Hindlimb muscle (tissue), 1 donor: ENCODE results near the gene RSRC1. TPM values are rescaled to one million over a fixed set of nuclear protein-coding genes. Genes with fewer than 3 reads are reported as not detected.
"Not testable (repeated sequence)": the region's sequence is repeated elsewhere in the genome, so short reads cannot be mapped to it uniquely, and the experiment has no call there.

ENCODE experiments used
- DNase-seq: peaks from one replicate; pipeline ENCODE4 v3.0.0-alpha.2; 2013
- polyA plus RNA-seq: library from polyadenylated mRNA; unstranded; fragments of 120-200 nt; gene quantifications from one replicate; pipeline ENCODE4 v1.2.1, GENCODE V29; 2013; ENCODE audit not compliant: insufficient read length

The RSRC1 gene
- polyA plus RNA-seq, 1 donor = 19.9 TPM

DNA sequence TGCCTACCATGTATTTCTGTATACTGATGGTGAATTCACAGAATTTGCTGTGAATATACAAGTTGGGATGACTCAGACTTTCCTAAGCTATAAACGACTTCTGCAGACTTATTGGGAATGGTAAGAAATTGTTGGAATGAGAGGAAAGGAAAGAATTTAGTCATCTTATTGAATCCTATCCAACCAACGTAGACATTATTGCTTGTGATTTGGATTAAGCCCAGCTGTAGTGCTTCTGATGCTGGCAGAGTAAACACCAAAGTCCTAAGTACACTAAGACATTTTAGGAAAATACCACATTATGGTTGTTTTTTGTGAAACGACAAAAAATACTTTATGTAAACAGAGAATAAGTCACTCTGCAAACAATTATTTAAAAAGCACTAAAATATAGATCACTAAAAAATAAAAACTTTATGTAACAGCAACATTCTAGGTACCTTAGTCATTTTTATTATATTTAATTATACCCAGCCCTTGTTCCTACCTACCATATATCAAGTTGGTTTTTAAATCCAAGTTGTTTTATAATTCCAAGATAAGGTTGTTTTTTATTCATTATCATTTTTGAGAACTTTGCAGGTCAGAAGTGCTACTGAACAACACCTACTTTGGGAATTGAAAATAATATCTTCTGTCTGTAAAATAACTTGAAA, 361.9 kb downstream of the RSRC1 start:
- DNase-seq = peak; percentile 77

DNA sequence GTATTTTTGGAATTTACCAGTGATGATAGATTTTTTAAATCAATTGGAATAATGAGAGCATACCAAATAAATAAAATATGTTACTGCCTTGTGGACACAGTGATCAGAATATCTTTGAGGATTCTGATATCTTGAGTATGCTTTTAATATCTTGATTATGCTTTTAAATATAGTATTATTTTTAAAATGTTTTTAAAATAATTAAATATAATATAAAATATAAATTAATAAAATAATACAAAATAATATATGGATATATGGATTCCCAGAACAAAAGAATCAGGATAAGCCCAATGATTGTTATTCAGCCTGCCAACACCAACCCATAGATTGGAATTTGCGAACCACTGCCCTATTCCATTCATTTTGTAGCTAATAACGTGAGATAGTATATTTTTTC, 369.2 kb downstream of the RSRC1 start:
- DNase-seq = no peak

DNA sequence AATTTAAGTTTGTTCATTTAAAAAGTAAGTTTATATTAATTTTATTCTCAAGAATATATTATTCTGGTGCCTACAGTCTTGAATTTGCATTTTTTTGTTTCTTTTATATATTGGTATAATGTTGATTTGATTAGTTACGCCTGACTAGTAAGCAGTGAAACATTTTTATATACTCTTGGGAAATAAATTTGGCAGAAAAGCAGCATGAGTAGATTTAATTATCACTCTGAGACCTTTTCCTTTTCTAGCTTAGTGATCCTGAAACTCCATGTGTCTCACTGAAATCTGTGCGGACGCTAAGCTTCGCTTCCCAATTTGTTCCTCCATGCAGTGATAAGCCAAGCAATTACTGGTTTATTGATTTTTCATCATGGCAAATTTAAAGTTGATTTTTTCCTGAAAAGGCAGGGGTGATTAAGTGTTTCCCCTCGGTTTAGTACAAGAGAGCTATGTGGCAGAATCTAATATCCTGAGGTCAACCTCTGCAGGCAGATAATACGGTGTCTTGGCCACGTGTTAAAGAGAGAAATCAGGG, 373.9 kb downstream of the RSRC1 start:
- DNase-seq = no peak

DNA sequence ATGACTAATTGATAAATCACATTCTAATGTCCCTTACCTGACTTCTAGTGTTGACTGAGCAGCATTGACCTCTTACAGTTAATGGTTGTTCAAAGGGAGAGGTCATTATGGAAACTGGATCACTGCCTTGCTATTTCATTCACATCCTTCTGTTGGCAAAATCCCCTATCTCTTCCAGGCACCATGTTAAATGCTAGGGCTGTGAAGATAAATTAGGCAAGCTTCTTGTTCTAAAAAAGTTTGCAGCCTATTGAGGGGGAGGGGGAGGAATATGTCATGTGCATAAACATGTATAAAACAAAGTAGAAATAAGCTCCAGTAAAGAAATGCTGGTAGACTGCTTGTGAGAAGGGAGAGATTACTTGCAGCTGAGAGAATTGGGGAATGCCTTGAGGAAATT, 376.3 kb downstream of the RSRC1 start:
- no peak for DNase-seq

DNA sequence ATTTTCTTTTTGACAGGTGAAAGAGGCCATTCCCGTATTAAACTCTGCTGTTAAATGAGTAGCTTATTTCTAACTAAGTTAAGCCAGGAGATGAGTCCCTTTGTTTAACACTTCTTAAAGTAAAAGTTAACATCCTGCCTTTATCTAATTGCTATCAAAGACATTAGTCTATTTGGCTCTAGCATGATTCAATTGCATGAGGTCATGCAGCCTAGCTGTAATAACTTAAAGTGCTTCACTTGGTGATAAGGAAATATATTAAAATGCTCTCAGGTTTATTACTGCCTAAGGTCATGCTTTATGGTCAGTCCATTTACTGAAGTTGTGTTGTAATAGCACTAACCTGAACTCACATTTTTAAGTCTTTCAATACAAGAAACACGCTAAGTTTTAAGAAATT, 378.8 kb downstream of the RSRC1 start:
- no peak for DNase-seq

DNA sequence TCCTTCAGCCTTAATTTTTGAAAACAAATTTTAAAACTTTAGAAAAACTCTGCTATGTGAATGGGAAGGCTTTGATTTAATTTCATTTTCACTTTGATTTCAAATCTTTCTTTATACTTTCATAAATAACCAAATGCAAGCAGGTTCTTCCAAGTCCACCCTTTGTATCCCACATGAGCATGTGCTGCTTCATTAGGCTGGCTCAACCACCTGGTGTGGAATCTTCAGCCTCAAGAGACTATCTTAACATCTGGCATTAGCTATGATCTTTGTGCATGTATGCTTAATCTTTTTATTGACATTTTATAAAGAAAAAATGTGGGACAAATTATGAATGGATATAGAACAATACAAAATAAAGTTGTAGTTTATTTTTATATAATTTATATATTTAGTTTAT, 379.3 kb downstream of the RSRC1 start:
- no peak for DNase-seq

DNA sequence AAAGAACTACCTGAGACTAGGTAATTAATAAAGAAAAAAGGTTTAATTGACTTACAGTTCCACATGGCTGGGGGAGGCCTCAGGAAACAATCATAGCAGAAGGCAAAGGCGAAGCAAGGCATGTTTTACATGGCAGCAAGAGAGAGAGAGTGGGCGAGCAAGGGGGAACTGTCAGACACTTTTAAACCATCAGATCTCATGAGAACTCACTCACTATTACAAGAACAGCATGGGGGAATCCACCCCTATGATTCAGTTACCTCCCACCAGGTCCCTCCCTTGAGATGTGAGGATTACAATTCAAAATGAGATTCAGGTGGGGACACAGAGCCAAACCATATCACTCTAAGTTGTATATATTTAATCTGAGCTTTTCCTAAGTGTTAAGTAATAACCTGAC, 382.1 kb downstream of the RSRC1 start:
- no peak for DNase-seq

DNA sequence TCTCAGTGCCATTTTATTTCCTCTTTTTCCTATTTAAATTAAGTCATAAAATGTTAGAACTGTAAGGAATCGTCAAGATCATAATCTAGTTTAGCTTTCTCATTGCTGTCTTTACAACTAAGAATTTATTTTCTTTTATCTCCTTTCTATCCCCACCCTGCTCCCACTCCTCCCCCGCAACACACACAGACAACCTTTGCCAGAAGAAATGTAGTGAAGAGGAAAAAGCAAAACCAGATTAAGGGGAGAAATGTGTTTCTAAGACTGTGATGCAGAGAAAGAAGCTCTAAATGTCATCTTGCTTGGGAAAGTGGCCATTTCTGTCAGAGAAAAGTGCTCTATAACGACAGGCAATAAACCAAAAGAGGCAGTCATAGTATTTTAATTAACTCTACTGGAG, 382.8 kb downstream of the RSRC1 start:
- no peak for DNase-seq

DNA sequence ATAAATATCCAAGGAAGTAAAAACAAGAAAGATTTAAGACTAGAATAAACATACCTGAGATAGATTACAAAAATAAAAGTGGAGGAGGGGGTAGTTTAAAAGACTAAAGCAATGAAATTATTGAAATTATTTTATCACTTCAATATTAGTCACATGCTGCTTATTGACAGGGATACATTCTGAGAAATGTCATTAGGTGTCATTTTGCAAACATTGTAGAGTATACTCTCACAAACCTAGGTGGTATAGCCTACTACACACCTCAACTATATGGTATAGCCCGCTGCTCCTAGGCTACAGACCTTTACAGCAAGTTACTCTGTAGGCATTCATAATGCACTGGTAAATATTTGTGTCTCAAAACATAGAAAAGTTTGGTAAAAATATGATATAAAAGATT, 384.0 kb downstream of the RSRC1 start:
- DNase-seq = no peak

DNA sequence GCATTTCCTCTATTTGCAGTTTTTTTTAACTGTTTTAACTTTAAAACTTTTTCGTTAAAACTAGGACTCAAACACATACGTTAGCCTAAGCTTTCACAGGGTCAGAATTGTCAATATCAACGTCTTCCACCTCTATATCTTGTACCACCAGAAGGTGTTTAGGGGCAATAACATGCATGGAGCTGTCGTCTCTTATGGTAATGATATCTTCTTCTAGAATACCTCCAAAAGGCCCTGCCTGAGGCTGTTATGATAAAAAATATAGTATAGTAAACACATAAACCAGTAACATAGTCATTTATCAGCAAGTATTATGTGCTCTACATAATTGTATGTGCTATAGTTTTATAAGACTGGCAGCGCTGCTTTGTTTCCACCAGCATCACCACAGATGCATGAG, 384.8 kb downstream of the RSRC1 start:
- DNase-seq = no peak

DNA sequence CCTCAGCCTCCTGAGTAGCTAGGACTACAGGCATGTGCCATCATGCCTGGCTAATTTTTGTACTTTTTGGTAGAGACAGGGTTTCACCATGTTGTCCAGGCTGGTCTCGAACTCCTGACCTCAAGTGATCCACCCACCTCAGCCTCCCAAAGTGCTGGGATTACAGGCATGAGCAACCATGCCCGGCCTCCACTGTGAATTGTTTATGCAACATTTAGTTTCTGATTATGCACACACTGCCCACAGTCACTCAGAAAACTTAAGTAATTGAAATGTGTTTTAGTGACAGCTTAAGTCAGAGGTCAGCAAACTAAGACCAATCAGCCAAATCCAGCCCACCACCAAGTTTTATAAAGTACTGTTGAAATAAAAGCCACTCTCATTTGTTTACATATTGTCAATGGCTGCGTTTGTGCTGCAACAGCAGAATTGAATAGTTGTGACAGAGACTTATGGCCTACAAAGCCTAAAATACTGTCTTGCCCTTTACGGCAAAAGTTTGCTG, 385.6 kb downstream of the RSRC1 start:
- not testable (repeated sequence) for DNase-seq

DNA sequence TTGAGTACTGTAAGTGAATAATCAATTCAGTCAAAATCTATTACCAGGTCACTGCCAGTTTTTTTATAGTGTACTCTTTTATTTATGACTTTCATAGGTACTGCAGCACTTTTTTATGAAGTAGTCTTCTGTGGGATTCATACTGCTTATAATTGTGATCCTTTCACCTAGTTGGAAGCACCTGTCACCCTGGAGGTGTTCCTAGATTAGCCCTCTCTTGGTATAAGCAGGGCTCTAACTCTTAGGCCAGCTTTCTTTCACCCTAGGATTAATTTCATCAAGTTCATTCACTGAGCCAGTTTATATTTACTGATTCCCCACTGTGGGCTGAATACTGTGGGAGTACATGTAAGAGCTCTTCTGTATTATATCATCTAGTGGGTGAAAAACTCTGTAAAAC, 395.2 kb downstream of the RSRC1 start:
- DNase-seq = no peak

DNA sequence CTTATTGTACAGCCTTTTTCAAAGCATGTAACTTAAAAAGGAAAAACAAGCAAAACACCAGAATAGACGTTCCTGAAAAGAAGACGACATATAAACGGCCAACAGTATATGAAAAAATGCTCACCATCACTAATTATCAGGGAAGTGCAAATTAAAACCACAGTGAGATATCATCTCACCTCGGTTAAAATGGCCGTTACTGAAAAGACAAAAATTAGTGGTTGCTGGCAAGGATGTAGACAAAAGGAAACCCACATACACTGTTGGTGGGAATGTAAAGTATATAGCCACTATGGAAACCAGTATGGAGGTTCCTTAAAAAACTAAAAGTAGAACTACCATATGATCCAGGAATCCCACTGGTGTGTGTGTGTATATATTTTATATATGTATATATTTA, 396.6 kb downstream of the RSRC1 start:
- no peak for DNase-seq

DNA sequence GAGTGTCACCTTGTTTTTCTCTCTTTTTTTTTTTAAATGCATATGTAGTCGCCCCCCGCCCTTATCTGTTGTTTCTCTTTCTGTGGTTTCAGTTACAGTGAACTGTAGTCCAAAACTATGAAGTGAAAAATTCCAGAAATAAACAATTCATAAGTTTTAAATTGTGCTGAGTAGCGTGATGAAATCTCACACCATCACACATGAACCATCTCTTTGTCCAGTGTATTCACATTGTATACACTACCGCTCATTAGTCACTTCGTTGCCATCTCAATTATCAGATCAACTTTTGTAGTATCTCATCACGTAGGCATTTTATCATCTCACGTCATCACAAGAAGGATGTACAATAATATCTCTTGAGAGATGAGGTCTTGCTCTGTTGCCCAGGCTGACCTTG, 398.6 kb downstream of the RSRC1 start:
- DNase-seq = no peak

DNA sequence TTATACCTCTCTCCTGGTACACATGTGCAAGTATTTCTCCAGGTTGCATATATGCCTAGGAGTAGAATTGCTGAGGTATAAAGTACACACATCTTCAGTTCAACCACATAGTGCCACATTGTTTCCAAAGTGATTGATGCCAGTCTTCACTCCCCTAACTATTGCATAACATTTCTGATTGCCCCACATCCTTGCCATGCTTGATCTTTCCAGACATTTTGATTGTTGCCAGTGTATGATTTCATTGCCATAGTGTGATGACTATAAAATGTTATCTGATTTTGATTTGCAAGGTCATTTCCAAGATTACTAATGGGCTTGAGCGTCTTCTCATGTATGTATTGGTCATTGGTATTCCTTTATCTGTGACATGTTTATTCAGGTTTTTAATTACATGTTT, 400.0 kb downstream of the RSRC1 start:
- no peak for DNase-seq

DNA sequence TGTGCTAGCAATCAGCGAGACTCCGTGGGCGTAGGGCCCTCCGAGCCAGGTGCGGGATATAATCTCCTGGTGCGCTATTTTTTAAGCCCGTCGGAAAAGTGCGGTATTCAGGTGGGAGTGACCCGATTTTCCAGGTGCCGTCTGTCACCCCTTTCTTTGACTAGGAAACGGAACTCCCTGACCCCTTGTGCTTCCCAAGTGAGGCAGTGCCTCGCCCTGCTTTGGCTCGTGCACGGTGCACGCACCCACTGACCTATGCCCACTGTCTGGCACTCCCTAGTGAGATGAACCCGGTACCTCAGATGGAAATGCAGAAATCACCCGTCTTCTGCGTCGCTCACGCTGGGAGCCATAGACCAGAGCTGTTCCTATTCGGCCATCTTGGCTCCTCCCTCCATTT, 406.8 kb downstream of the RSRC1 start:
- not testable (repeated sequence) for DNase-seq

DNA sequence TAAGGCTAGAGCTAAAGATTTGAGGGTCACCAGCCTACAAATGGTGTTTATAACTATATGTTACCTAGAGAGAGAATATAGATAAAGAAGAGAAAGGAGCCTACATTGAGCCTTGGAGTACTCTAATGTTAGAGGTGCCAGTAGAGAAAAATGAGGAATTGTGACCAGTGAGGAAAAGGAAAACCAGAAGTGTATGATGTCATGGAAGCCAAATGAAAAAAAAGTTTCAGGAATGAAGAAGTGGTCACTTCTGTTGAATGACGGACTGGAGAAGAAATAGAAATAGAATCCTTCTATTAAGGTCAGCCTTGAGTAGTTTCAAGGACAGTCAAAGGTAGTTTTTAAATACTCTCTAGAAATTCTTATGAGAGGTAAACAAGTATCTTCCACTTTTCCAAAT, 409.9 kb downstream of the RSRC1 start:
- DNase-seq = no peak

DNA sequence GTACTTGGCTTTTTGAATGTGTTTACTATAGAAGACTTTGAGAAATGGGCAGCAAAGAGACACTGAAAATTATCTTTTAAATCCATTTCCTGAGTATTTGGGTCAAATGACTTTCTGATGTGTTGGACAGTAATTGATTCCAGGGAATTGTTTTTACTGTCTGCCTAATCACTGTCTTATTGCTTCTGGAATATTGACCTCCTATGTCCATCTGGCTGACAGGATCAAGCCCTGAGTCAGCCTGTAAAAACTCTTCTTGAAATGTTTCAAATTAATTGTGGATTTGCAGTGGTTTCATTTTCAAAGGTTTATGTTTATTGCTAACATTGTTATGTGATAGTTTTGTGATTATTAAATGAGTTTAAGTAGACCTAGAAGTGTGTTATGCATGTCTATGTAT, 410.5 kb downstream of the RSRC1 start:
- no peak for DNase-seq

DNA sequence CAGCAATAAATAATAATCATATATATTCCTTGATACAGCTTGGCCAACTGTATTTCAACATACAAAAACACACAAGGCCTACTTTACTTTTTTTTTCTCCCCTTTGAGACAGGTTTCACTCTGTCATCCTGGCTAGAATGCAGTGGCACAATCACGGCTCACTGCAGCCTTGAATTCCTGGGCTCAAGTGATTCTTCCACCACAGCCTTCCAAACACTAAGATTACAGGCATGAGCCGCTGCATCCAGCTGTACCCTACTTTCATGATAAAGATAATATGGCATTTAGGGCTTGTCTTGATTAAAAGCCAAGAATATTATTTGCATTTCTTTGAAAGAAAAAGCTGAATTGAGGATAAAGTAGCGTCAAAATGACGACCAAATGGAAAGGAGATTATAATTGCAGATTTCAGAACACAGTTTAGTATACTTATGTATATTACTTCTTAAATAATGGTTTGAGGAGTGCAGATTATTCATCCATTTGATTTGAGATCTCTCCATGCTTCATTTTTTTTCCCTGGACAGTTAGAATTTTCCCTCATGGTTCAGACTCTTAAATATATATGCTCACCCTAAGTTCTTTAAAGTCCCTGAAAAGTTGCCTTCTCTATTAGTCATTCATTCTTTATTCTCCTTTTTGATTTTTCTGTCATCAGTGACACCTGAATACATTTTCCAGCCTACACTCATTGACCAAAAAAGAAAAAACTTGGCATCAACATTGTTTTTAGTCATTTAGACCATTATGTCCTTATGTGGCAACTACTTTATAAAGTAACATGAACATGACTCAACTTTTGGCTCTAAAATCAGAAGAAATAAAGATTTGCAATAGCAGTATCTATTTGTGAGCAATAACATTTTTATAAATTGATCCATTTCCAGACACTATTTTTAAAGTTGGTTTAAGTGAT, 412.6 kb downstream of the RSRC1 start:
- no peak for DNase-seq

DNA sequence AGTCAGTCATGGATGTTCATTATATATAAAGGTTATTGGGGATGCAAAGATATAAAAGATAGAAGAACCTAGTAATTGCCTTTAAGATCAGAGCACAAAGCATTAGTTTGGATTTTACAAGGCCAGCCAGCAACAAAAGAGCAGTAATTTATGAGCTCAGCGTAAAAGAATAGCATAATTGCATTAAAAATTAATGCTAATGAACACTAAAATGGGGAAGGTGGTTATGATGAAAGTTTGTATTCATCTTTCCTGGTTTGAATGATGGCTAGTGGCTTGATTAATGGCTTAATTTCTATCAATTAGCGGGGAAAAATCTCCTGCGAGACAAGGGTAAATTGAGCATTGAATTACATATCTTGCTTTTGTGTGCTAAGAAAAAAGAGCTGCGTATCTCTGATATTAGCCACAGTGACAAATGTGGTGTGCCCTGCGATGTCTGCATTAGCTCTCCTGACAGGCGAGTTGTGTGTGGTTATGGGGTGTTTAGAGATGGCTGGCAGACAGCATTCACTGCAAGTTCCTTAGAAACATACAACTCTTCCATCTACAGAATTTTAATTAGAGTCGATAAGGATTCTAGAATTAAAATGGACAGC, 418.3 kb downstream of the RSRC1 start:
- DNase-seq = no peak

DNA sequence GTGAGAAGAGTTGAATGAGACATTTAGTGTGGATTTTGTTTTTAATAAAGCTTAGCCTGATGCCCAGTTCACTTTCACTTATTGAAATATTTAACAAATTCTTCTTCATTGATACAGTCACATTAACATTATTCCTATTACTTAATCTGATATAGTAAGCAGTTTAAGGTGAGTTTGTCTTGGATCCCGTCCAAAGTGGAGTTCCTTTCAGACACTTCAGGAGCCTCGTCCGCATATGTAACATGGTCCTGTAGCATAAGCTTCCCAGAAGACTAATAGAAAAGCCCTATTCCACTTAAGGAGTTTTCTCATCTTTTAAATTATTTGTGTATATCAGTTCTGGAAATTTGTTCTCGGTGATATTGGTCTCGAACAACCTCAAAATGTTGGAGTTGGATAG, 421.4 kb downstream of the RSRC1 start:
- no peak for DNase-seq

DNA sequence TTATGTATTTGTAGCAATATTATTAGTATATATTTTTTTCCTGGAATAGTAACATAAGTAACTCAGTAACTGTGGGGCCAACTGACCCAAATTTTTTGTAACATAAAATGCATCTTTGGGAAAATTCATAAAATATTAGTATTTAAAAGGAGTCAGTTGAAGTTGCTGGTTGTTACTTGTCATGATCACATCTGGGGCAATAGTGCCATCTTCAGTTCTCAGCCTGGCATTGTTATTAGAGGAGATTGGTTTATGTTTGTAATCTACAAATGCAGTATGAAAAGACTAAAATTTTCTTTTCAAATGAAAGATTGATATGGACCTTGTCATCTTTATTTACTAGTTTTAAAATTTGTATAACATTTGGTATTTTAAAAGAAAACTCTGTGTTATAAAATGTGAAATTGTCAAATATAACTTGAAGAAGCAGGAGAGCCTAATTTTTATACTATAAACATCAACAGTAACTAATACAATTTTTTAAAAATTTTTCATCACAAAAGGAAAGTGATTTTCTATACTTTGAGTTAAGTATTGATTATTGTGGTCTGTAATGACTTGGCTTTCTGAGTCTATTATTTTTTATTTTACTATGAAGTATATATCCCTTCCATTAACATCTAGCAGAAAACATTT, 422.3 kb downstream of the RSRC1 start:
- peak; percentile 32 for DNase-seq

DNA sequence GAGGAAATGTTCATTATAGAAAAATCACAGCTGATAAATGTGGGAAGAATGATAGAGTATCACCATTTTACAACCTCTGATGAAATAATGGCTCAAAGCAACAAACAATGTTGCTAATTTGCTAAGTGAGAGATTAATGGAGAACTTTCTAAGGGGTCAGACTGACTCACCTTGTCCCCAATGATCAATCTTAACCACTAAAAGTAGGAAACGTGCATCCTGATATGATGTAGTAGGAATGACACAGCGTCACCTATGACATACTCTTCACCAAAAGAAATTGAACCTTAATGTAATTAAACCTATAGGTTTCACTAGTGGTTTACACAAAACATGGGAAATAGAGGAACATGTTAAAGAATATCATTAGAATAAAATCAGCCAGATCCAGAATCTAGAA, 426.0 kb downstream of the RSRC1 start:
- DNase-seq = no peak
